Panc1 (cell line): ENCODE measurements around the gene WDR76. TPM values are rescaled to one million over a fixed set of nuclear protein-coding genes. Genes with fewer than 3 reads are reported as not detected.

Experiments
- ATAC-seq: fragments of 200-7000 bp; cut with Tn5 transposase; 2 replicates; pipeline ENCODE4 v1.9.1; 2020; ENCODE audit warnings: mild to moderate bottlenecking, moderate library complexity
- BruUV-seq: library from RNA; stranded (reverse); fragments of 400-500 nt; replicated peaks from 2 replicates; lab custom pipeline; 2021; lab: Mats Ljungman, UMichigan
- CTCF ChIA-PET: fragments of 300-600 bp; sonication (Branson Sonifier 250); formaldehyde crosslinking; loops from one replicate; lab custom pipeline; 2022; ENCODE audit warnings: antibody characterized with exemption; lab: Charles Lee
- POLR2A ChIA-PET: fragments of 300-600 bp; sonication (Branson Sonifier 250); formaldehyde crosslinking; loops from one replicate; lab custom pipeline; 2022; ENCODE audit warnings: antibody characterized with exemption; lab: Charles Lee
- DNase-seq: peaks from one replicate; pipeline ENCODE4 v3.0.0-alpha.2; 2010; ENCODE audit warnings: low read depth, low spot score
- H3K27ac ChIP-seq: 2 replicates; pipeline ENCODE4 v1.5.1; 2011; ENCODE audit warnings: mild to moderate bottlenecking, low read length, inconsistent platforms
- H3K27me3 ChIP-seq: fragments of 200-500 bp; sonication (Bioruptor generic); 2 replicates; pipeline ENCODE4 v1.6.0; 2014; ENCODE audit warnings: low read length, inconsistent platforms; ENCODE audit not compliant: control insufficient read depth, insufficient read depth
- H3K36me3 ChIP-seq: fragments of 200-500 bp; sonication (Bioruptor generic); 2 replicates; pipeline ENCODE4 v1.5.1; 2014; ENCODE audit warnings: inconsistent platforms, mild to moderate bottlenecking, low read length, moderate library complexity; ENCODE audit not compliant: control insufficient read depth, insufficient read depth
- H3K4me1 ChIP-seq: 2 replicates; pipeline ENCODE4 v1.5.1; 2011; ENCODE audit warnings: inconsistent platforms, mild to moderate bottlenecking, low read length, moderate library complexity; ENCODE audit not compliant: control insufficient read depth, insufficient read depth
- H3K4me3 ChIP-seq, 2 experiments: 2 replicates each; pipeline ENCODE4 v1.5.1; 2011 to 2012; ENCODE audit warnings: low read depth in 2 of 2, low read length in 2 of 2, mild to moderate bottlenecking in 2 of 2, inconsistent platforms in 1 of 2, moderate library complexity in 1 of 2
- H3K9me3 ChIP-seq: fragments of 200-500 bp; sonication (Bioruptor generic); 2 replicates; pipeline ENCODE4 v1.5.1; 2014; ENCODE audit warnings: low read depth, mild to moderate bottlenecking, inconsistent platforms, low read length, moderate library complexity; ENCODE audit not compliant: control insufficient read depth, insufficient read depth
- POLR2AphosphoS5 ChIP-seq: IDR thresholded peaks from 2 replicates; pipeline ENCODE4 v1.6.1; 2012; ENCODE audit warnings: mild to moderate bottlenecking, low read depth, low read length, moderate library complexity
- SIN3A ChIP-seq: IDR thresholded peaks from 2 replicates; pipeline ENCODE4 v1.6.1; 2012; ENCODE audit warnings: low read depth, mild to moderate bottlenecking, low read length, moderate library complexity, borderline replicate concordance; ENCODE audit not compliant: insufficient read depth
- TCF7L2 ChIP-seq: IDR thresholded peaks from 2 replicates; pipeline ENCODE4 v1.6.1; 2011; ENCODE audit warnings: mild to moderate bottlenecking, low read depth, low read length, inconsistent platforms
- in situ Hi-C: cut with HindIII; loops from 2 replicates; pipeline ENCODE4 v1.10.0; 2016; ENCODE audit warnings: low sequenced_read_pairs, low pct_unique_long_range_greater_than_20kb
- intact Hi-C: fragments of 100-400 bp; cut with micrococcal nuclease; formaldehyde crosslinking; loops from one replicate; pipeline ENCODE4 v1.10.0; 2022; ENCODE audit not compliant: unreplicated experiment
- total RNA-seq: library from RNA; stranded (reverse); gene quantifications from one replicate; pipeline ENCODE4 v1.2.1, GENCODE V29; 2021; ENCODE audit not compliant: unreplicated experiment
- TF ChIP-seq, protein P1 (sequence below): fragments of 450-650 bp; IDR thresholded peaks from 2 replicates; pipeline ENCODE4 v1.5.1; 2017; ENCODE audit warnings: mild to moderate bottlenecking
- TF ChIP-seq, protein P2 (sequence below), 2 experiments: IDR thresholded peaks; 2 replicates each; pipeline ENCODE4 v1.6.1; 2011 to 2012; ENCODE audit warnings: low read depth in 2 of 2, control low read depth in 1 of 2, low read length in 1 of 2, mild to moderate bottlenecking in 1 of 2, moderate library complexity in 1 of 2; ENCODE audit not compliant: insufficient read depth in 1 of 2

The WDR76 gene
- total RNA-seq, 1 experiment from 2014 or later: 40.0 TPM

DNA sequence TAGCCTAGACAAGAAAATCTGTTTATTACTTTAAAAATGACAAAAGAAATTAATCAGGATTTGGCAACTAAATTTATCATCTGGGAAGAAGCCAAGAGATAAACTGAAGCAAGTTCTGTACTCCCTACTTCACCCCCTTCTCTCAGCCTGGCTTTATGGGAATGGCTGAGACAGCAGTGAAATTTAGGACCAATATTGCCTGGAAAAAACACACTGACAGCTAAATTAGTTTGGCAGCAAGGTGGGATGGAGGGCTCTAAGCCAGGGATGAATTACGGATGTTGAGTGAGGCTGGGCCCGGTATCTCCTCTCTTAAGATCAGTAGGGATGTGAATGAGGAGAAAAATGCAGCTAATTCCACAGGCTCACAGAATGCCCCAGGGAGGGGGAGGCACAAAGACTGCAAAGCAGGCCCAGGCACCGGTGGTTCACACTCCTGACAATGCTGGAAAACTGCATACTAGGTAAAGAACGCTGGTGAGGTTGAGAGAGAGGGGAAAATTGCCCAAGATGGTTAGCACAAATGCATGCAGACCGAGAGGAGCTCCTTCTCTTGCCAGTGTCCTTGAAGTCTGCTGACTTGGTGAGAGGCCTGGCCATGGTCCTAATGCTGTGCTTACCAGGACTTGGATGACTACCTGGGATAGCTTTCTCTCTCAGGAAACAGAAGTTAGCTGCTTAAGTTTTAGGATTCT lies 89.0 kb downstream of the WDR76 start:
- Histone ChIP-seq H3K27me3 (no peaks in the 10 kb centered on the region), H3K4me3 (no peak overlapping the region), H3K27ac (no peak overlapping the region), H3K4me1 (peaks cover 20% of the 10 kb centered on the region), H3K36me3 (no peaks in the 10 kb centered on the region), H3K9me3 (no peaks in the 10 kb centered on the region)
- in situ Hi-C loops: no loop called here
- ChIA-PET POLR2A (no interaction called here), CTCF (no interaction called here)
- ATAC-seq: no peak
- BruUV-seq: no TSS peak
- intact Hi-C loops: no loop called here
- TF ChIP-seq, protein P1, sequence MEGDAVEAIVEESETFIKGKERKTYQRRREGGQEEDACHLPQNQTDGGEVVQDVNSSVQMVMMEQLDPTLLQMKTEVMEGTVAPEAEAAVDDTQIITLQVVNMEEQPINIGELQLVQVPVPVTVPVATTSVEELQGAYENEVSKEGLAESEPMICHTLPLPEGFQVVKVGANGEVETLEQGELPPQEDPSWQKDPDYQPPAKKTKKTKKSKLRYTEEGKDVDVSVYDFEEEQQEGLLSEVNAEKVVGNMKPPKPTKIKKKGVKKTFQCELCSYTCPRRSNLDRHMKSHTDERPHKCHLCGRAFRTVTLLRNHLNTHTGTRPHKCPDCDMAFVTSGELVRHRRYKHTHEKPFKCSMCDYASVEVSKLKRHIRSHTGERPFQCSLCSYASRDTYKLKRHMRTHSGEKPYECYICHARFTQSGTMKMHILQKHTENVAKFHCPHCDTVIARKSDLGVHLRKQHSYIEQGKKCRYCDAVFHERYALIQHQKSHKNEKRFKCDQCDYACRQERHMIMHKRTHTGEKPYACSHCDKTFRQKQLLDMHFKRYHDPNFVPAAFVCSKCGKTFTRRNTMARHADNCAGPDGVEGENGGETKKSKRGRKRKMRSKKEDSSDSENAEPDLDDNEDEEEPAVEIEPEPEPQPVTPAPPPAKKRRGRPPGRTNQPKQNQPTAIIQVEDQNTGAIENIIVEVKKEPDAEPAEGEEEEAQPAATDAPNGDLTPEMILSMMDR: no peak
- TF ChIP-seq SIN3A: no peak
- TF ChIP-seq, protein P2, sequence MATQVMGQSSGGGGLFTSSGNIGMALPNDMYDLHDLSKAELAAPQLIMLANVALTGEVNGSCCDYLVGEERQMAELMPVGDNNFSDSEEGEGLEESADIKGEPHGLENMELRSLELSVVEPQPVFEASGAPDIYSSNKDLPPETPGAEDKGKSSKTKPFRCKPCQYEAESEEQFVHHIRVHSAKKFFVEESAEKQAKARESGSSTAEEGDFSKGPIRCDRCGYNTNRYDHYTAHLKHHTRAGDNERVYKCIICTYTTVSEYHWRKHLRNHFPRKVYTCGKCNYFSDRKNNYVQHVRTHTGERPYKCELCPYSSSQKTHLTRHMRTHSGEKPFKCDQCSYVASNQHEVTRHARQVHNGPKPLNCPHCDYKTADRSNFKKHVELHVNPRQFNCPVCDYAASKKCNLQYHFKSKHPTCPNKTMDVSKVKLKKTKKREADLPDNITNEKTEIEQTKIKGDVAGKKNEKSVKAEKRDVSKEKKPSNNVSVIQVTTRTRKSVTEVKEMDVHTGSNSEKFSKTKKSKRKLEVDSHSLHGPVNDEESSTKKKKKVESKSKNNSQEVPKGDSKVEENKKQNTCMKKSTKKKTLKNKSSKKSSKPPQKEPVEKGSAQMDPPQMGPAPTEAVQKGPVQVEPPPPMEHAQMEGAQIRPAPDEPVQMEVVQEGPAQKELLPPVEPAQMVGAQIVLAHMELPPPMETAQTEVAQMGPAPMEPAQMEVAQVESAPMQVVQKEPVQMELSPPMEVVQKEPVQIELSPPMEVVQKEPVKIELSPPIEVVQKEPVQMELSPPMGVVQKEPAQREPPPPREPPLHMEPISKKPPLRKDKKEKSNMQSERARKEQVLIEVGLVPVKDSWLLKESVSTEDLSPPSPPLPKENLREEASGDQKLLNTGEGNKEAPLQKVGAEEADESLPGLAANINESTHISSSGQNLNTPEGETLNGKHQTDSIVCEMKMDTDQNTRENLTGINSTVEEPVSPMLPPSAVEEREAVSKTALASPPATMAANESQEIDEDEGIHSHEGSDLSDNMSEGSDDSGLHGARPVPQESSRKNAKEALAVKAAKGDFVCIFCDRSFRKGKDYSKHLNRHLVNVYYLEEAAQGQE (IDR thresholded peaks at IDR 0.05; ENCODE audit: insufficient read depth in 1 of 2, low read depth in 2 of 2, low read length in 1 of 2): no peak
- TF ChIP-seq POLR2AphosphoS5: no peak
- no peak for TF ChIP-seq TCF7L2
- no peak for DNase-seq

GRCh38 chr15:43916326-43916660 lies 89.5 kb downstream of the WDR76 start:
- DNase-seq (no peak), ATAC-seq (no peak)
- Histone ChIP-seq H3K9me3 (no peaks in the 10 kb centered on the region), H3K27me3 (no peaks in the 10 kb centered on the region), H3K36me3 (no peaks in the 10 kb centered on the region), H3K4me1 (peaks cover 18% of the 10 kb centered on the region), H3K27ac (no peak overlapping the region), H3K4me3 (no peak overlapping the region)
- no peak for TF ChIP-seq POLR2AphosphoS5
- TF ChIP-seq TCF7L2: no peak
- TF ChIP-seq, protein P1: no peak
- no peak for TF ChIP-seq SIN3A
- TF ChIP-seq, protein P2 (IDR thresholded peaks at IDR 0.05; ENCODE audit: insufficient read depth in 1 of 2, low read depth in 2 of 2, low read length in 1 of 2): no peak
- intact Hi-C loops: no loop called here
- BruUV-seq: no TSS peak
- CTCF ChIA-PET: no interaction called here
- POLR2A ChIA-PET: no interaction called here
- in situ Hi-C loops: no loop called here
